ENCODE measurements around the gene DMRTB1. TPM values are rescaled to one million over a fixed set of nuclear protein-coding genes. Genes with fewer than 3 reads are reported as not detected.

DMRTB1 gene
- total and polyA plus RNA-seq, 9 of the 15 experiments (the other 6 are each of a cell fraction or from before 2014, with no cell fraction given) = 0.06 to 0.35 (median 0.13) TPM; not detected in 3

DNA sequence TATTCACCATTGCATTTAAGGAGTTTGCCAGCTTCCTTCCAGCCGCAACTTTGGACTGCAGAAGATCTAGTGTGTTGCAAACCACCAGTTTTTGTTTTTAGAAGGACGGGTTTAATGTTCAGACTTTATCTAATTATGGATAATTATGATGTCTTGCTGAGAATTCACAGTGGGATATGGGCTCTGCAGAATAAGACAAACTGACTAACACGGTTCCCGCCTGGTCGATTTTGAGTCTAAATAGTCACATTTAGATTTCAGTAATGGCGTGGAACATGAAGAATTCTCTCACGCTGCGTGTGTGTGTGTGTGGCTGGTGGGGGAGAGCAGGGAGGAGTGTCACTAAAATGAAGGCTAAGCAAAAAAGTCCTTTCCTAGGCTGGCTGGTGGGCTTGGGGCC is 48.5 kb upstream of the DMRTB1 start (continued):
- TF ChIP-seq ZNF318 (IDR thresholded peaks at IDR 0.05; ENCODE audit: borderline replicate concordance in 1 of 2, low read depth in 1 of 2) (no peak), ASH1L (IDR thresholded peaks at IDR 0.05; ENCODE audit: borderline replicate concordance, low read depth, partially characterized antibody) (no peak), CLOCK (CRISPR knock-in tag; IDR thresholded peaks at IDR 0.05; ENCODE audit: borderline replicate concordance) (no peak), ZNF280B (CRISPR knock-in tag; IDR thresholded peaks at IDR 0.05) (no peak)

Measured in K562 (cell line).